Hepatic stellate cell (primary cell): ENCODE data around the gene PHF21B.

ENCODE experiments used
- DNase-seq: peaks from one replicate; pipeline ENCODE4 v3.0.0; 2011; ENCODE audit warnings: low spot score

Gene PHF21B

DNA sequence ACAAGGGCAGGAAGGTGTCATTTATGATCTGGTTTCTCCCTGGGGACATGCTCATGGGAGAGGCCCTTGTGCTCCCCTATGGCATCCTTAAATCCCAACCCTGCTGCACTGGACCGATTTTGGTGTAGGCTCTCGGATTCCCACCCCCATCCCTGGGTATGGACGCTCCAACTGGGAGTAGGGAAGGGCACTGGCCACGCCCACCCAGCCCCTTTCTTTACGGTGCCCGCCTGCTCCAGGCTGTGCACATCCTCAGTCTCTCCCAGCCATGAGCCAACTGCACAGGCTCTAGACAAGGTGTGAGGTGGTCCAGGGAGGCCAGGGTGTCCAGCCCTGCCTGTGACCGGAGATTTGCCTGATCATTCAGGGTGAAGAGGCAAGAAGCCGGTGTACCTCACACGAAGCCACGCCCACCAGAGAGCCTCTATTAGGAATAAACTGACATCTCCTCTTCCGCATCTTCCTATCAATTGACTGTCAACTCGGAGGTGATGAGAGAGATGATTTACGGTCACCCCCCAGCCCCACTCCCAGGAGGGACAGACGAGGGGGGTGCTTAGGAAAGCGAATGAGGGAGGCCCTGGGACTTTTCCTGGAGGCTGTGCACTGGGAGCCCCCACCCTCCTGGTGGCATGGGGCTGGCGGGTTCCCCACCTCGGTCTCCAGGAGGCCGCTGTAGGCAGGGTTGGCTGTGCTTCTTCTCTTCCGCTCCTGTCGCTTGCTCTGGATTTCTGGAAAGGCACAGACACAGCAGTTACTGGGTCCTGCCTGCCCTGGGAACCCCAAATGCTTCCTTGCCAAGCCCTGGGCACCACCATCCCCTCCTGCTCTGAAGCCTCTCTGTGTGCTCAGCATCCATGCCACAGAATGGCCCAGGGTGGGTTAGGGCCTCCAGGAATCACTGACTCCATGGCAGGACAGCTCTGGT, 116.7 kb downstream of the PHF21B start:
- no peak for DNase-seq

DNA sequence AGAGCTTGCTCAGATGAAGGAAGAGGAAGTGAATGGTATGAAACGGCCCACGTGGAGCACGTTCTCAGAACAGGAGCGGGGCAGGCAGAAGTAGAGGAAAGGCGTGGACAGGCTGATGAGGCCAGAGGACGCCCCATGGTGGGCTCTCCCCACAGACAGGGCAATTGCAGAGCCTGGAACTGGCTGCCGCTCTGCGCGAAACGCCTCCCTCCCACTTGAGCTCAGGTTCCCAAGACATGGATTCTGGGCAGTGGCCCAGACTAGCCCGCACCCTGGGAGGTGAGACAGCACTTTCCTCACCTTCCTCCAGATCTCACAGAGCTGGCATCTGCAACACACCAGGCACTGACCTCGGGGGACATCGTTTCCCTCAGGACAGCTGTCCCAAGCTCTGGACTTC, 117.6 kb downstream of the PHF21B start:
- DNase-seq = no peak

DNA sequence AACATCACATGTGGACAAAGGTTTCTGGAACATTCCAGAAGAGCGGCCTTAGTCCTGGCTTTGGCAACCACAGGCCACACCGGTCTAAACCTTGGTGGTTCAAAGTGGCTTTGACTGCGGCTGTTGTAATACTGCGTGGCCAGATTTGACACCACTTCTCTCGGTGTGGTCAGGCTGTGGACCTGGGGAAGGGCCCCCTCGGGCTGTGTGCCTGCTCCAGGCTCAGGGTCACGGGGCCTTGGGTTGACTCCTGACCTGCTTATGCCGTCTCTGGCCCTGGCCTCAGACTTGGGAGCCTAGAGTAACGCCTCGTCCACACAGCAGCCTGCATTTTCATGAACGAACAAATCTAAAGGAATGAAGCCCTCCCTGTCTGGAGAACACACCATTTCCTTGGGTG, 118.0 kb downstream of the PHF21B start:
- no peak for DNase-seq

DNA sequence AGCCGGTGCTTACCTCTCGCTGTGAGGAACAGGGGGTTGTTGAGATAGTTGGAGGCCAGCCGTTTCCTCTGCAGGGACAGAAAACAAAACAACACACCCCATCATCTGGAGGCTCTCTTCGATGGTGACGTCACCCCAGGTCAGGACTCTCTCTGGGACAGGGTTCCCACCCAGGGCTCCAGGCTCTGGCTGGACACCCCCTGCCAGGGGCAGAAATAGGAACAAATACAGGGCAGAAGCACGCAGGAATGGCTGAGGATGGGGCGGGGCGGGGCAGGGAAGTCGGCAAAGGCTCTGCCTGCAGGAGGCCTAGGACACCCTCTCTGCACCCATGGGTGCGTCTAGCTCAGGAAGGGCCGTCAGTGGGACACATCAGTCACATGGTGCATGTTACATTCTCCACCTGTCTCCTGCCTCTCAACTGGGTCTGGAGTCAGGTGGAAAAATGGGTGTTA, 118.5 kb downstream of the PHF21B start:
- DNase-seq = no peak

DNA sequence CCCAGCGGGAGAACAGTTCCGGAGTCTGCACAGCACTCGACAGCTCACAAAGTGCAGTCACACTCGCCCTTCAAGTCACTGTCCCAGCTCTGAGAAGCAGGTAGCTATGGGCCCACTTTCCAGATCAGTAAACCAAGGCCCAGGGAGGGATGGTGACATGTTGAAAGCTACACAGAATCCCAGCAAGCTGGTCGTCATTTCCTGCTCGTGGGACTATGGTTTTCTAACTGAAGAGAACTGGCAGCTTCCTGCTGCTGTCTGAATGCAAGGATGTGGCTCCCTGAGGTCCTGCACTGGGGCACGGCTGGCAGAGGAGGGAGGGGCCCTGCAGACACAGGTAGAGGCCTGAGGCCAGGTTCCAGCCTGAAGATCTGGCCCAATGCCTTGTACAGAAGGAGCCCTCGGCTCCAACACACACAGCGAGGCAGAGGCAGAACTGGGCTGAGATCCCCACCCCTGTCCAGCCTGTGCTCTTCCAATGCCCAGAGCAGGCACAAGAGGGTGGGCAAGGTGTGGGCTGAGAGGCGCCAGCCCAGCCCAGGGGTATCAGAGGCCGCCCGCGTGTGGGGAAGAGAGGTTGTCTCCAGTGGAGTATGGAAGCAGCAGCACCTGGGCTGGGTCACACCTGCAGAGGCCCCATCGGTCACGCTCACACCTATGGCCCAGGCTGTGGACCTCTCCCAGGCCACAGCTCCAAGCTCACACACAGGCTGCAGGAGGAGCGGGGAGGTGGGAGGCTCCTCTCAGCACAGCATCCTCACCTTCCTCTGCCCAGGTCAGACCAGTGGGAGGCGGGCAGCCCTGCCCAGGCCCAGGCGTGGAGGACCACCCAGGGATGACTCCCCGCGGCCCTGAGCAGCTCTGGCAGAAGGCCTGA, 119.2 kb downstream of the PHF21B start:
- DNase-seq = no peak

DNA sequence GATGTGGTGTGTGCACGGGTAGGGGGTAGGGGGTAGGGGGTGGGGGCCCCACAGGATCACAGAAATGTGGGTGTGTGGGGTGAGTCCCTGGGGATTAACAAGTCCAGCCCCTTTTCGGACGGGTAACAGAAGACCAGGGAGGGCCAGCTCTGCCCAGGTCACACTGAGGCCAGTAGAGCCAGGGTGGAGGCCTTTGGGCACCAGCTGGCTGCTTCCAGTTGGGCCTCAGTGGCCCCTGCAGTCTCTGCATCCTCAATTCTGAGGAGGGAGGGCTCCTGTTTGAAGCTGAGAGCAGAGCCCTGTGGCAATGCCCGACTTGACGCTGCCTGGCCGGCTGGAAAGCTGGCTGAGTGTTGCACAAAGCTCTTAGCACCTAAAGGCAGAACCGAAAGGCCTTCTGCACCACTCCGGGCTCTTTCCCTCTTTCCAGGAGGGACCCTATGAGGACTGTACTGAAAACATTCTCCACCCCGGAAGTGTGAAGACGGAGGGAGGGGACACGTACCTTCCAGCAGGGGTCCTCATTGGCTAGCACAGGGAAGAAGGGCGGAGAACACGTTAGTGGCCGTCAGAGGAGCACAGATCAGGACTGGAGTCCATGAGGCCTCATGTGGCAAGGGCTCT, 120.4 kb downstream of the PHF21B start:
- no peak for DNase-seq

DNA sequence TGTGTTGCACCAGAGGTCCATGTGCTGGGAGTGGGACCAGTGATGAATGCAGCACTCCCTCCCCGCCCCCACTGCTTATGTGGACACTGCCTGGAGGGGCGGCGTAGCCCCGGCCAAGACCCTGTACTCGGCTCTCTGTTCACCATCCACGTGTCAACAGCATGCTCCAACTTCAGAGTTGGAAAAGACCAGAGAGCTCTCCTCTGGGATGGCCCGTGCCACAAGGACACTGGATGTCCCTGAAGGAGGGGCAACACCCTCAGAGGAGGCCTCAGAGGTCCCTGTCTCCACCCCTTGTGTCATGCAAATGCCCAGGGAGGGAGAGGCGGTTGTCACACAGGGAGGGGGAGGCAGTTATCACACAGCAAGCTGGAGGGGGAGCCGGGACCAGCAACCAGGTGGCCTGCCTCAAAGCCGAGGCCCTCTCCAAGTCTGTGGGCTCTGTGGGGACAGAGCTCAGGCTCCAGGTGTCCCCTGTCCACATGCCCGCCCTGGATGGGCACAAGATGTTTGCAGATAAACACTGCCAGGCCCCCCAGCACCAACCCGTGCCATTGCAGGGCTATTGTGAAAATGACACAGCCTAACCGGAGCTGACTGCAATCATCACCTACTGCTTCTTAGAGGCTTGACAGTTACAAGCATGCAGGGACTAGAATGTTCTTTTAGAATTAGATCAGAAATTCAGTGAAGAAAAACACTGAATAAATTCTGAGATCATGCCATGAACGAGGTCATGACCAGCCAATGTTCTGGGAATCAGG, 121.1 kb downstream of the PHF21B start:
- DNase-seq = no peak

DNA sequence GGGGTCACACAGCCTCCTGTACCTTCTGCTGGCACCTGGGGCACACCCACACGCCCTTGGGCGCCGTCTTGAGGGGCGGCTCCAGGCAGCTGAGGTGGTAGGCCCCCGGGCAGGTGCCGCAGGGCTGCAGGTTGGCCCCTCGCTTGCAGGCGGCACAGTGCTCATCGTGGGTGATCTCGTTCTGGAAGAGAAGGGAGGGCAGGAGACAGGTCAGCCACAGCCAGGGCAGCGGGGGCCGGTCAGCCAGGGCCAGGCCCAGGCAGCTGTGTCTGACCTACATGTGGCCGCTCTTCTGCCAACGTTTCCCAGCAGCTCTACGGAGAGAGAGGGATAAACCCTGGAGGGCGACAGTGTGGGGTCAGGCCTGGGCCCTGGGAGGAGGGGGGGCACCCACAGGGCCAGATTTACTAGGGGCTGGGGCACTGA, 121.9 kb downstream of the PHF21B start:
- no peak for DNase-seq

DNA sequence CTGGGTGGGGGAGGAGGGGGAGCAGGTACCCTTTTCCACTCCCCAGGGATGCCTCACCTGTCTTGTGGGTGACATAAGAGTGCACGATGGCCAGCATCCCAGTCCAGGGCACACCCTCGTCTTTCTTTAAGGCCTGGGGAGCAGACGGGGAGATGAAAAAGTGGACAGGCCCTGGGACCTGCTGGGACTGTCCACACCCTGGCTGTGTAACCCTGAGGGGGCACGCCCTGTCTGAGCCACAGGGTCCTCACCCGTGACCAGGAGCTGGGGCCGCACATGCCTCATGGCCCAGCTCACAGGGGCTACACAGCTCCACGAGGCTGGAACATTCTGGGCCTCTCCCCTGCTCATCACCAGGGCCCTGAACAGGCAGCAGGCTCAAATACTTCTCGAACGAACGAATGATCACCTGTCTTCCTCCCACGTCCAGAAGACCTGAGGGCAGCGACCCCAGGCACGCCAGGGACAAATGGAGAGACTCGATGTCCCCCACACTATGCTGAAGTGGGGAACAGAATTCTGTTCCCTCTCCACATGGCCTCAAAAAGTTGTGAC, 123.9 kb downstream of the PHF21B start:
- DNase-seq = no peak

DNA sequence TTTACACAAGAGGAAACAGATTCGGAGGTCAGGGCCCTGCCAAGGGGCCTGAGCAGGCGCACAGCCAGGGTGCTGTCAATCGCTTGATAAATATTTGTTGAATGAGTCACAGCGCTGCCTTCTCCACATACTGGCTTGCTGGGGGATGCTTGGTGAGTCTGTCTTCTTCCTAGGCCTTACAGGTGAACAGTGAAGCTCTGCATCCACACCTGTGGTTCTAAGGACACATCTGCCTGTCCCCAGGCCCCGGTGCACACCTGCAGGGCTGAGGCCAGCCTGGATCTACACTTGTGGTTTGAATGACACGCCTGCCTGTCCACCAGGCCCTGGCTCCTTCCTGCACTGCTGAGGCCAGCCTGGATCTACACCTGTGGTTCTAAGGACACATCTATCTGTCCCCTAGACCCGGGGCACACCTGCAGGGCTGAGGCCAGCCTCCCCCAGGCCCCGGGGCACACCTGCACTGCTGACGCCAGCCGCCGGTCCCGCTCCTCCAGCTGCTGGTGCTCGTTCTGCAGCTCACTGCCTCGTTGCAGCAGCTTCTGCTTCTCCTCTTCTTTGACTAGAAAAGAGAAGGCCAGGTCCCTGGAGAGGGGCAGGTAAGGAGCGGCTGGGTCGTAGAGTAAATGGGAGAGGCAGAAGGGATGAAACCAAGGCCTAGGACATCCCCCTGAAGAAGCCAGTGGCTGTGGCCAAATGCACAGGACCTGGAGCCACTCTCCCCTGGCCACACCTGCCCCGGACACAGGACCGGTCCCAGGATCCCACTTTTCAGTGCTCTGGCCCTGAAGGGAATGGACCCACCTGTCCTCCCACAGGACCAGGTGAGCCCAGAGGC, 124.6 kb downstream of the PHF21B start:
- DNase-seq = no peak

DNA sequence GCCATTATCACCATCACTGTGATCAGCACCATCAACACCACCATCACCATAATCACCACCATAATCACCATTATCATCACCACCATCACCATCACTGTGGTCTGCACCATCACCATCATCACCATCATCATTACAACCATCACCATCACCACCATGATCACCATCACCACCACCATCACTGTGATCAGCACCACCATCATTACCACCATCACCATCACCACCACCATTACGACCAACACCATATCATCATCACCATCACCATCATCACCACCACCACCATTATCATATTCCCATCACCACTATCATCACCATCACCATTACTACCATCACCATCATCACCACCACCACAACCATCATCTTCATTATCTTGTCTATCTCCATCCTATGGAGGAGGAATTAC, 125.2 kb downstream of the PHF21B start:
- DNase-seq = no peak

DNA sequence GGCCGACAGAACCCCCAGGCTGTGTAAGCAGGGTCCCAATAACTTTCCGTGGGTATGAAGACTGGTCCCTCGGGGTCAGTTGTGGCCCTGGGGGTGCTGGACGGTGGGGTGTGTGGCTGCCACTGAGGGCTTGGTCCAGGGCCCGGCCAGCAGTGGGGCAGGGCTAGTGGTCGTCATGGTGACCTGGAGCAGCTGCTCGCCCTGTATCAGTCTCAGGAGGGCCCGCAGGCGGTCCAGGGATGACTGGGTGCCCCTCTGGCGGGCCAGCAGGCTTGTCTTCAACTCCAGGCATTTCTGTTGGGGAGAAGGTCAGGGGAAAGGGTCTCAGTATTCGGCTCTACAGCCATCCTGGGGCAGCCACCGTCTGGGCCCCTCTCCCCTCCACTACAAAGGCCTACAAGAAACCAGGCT, 126.8 kb downstream of the PHF21B start:
- DNase-seq = no peak

DNA sequence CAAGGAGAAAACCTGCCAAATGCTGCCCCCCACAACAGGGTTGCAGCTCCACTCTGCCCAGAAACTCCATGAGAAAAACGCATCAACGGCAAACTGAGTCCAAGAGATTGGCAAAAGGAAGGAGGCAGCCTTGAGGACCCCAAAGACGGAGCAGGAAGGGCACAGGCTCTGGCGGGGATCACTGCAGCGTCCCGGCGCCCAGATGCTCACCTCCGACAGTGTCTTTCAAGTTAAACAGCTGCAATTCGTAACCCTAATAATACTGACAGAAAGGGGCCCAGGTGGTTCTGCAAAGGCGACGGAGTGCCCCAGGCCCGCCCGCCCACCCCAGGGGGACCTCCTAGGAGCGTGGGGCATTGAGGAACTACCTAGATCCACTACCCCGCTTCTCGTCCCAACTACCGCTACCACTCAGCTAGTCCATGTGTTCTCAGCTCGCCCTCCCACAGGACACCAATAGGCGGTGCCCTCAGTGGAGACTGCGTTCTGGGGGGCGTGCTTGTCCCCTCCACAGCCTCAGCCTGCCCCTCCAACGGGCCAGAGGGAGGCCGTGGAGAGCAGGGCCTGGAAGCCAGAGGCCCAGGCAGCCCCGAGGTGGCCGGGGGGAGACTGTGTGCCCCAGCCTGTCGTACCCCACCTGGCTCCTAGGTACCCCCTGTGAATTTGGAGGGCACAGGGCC, 127.4 kb downstream of the PHF21B start:
- no peak for DNase-seq

DNA sequence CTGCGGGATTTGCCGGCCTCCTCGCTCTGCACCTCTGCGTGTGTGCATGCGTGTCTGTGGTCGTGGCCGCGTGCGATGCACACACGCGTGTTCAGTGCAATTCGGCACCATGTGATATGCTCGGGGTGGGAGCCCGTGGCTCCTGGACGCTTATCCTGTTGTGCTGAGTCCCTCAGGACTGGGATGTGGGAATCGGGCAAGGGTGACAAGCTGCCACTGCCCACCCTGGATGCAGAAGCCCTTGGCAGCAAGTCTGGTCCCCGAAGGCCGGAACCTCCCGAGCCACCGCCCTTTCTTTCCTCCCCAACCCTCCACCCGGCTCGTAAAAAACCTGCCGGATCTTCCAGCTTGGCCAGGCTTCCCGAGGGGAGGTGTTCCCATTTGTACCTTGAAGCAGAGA, 128.2 kb downstream of the PHF21B start:
- DNase-seq = no peak

DNA sequence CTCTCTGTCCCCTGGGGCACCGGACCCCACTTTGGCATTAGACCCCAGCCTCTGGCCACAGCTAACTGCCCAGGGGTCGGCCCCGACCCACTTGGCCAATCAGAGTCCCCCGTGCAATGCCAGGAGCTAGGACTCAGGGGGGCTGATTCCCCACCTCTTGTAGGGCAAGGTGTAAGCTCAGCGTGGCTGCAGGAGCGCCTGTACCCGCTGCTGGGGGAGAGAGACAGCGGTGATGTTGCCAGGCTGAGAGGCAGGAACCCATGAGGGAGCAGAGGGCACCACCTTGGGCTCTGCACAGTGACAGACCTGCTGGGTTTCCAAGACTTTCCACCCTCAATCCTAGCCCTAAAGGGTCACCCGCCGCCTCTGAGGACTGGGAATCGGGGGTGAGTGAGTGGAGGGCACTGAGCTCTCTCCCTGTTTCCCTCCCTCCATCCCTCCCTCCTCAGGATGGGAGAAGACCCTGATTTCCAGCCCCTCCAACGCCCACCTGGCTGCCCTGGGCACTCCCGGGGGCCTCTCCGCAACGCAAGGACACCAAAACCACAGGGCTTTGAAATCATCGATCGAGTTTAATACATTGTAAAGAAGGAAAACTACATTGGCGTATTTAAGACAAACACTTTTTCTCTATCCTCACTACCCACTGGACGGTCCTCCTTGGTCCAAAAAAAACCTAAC, 129.1 kb downstream of the PHF21B start:
- DNase-seq = no peak

DNA sequence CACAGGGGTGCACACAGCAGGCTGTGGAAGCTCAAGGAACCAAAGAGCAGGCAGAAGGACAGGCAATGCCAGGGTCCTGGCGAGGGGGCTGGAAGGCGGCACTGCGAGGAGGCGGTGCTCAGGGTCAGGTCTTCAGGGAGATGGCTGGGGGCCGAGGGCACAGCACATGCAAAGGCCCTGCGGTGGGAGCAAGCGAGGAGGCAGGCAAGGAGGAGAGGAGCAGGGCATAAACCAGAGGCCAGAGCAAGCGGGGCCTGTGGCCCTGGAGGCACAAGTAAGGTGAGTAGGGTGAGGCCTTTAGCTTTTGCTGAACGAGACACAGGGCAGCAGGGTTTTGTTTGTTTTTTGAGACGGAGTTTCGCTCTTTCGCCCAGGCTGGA, 130.5 kb downstream of the PHF21B start:
- DNase-seq = no peak

DNA sequence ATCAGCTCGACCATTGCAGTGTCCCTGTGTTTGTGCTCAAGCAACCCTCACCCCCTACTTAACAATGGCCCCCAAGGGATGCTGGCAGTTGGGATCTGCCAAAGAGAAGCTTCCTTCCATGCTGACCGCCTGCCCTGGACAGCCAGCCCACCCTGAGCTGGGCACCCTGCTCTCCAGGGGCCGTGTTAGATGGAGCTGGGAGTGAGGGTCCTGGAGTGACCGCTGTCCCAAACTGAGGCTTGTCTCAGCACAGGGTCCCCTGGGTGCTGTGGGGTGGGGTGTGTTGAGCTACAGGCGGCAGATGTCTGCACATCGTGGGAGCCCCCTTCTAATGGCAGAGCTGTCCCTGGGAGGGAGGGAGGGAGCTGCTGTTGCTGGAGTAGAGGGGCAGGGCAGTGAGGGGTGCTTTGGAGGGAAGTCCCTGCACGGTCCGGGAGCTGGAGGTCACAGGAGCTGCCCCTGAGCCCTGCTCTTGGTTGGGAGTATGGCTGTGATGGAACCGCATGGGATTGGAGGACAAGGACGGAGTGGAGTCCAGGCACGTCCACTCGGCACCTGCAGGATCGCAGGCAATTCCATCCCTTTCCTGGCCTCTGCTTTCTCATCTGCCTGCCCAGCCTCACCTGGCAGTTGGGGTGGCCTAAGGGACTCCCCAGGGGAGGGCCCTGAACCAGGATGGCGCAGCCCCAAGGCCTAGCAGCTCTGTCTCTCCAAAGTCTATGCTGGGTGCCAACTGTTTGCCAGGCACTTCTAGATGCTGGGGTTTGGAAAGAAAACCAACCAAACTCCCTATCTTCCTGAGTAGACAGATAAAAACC, 131.1 kb downstream of the PHF21B start:
- DNase-seq = no peak

DNA sequence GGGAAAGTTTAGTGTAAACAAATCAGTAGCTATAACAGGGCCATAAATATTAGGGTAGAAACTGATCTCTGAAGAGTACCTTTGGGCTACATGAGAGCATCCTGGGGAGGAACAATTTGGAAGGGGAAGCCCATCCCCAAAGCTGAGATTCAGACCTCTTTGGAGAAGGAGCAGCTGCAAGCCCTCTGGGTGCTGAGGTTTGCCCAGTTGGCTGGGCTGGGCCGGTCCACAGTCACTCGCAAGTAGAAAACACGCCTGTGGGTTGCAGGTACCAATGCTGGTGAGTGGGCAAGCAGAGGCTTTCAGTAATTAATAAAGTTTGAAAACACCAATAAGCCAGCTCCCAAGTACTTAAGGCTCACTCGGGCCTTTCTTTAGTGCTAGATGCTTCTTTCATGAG, 132.9 kb downstream of the PHF21B start:
- no peak for DNase-seq
